ENCODE data around the gene RLN3. TPM values are rescaled to one million over a fixed set of nuclear protein-coding genes. Genes with fewer than 3 reads are reported as not detected.

RLN3 gene
- total RNA-seq, 1 donor from 2014 or later: not detected

DNA sequence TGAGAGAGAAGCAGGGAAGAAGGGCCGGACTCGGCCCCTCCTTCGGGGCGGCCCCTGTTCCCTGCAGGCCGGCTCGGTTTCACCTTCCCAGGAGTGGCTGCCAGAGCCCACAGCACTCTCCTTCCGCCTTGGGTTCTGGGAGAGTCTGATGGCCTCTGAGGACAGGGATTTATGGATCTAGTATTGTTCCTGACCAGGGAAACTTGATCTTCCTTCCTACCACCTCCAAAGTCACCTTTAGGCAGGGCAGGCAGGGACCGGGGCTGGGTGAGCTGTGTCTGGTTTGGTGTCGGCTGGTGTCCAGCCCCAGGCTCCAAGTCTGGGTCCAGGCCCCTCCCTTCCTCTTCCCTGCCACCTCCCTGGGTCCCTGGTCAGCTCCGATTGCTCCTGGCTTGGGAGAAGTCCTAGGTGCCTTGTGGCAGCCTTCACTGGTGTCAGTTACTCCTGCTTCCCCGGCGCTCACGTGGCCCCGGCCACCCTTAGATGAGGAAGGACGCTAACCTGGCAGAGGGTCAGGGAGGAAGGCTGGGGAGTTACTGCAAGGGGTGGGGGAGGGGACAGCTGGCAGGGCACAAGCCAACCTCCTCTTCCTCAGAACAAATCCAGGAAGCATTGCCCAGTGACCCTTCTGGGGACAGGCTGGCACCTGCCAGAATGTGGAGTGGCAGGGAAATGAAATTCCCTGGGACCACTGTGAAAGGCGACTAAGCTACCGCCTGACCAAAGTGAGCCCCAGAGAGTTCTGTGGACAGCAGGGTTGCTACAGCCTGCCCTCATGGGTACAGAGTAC, 40.7 kb upstream of the RLN3 start:
- no peak for DNase-seq (ENCODE audit: extremely low spot score, unreplicated experiment)
- Mint-ChIP-seq H3K9me3 (ENCODE audit: unreplicated experiment) (no peaks in the 10 kb centered on the region), H3K27me3 (ENCODE audit: unreplicated experiment) (no peaks in the 10 kb centered on the region), H3K4me3 (ENCODE audit: unreplicated experiment) (peak overlapping the region; percentile 32), H3K4me1 (ENCODE audit: unreplicated experiment) (peaks cover 16% of the 10 kb centered on the region), H3K36me3 (ENCODE audit: unreplicated experiment) (peaks cover 18% of the 10 kb centered on the region), H3K27ac (ENCODE audit: unreplicated experiment) (peak overlapping the region; percentile 80)
- TF ChIP-seq, protein P1, sequence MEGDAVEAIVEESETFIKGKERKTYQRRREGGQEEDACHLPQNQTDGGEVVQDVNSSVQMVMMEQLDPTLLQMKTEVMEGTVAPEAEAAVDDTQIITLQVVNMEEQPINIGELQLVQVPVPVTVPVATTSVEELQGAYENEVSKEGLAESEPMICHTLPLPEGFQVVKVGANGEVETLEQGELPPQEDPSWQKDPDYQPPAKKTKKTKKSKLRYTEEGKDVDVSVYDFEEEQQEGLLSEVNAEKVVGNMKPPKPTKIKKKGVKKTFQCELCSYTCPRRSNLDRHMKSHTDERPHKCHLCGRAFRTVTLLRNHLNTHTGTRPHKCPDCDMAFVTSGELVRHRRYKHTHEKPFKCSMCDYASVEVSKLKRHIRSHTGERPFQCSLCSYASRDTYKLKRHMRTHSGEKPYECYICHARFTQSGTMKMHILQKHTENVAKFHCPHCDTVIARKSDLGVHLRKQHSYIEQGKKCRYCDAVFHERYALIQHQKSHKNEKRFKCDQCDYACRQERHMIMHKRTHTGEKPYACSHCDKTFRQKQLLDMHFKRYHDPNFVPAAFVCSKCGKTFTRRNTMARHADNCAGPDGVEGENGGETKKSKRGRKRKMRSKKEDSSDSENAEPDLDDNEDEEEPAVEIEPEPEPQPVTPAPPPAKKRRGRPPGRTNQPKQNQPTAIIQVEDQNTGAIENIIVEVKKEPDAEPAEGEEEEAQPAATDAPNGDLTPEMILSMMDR (IDR thresholded peaks at IDR 0.05): no peak

DNA sequence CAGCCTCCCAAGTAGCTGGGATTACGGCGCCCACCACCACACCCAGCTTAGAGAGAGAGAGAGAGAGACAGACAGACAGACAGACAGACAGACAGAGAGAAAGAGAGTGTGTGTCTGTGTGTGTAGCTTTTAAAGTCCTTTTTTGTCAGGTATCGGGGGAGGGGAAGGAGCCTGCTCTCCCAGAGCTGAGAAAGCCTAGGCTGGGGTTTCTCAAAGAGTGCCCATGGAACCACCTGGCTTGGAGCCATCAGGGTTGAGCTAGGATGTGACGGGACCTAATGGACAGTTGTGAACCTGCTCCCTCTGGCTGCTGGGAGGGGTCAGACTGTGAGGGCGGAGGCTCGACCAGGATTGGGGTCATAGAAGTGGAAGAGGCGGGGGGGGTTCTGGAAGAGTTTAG, 38.5 kb upstream of the RLN3 start:
- H3K9me3 Mint-ChIP-seq (ENCODE audit: unreplicated experiment): no peaks in the 10 kb centered on the region
- no peaks in the 10 kb centered on the region for H3K27me3 Mint-ChIP-seq (ENCODE audit: unreplicated experiment)
- H3K27ac Mint-ChIP-seq (ENCODE audit: unreplicated experiment): no peak overlapping the region
- TF ChIP-seq, protein P1 (IDR thresholded peaks at IDR 0.05): no peak
- peaks cover 16% of the 10 kb centered on the region for H3K4me1 Mint-ChIP-seq (ENCODE audit: unreplicated experiment)
- DNase-seq (ENCODE audit: extremely low spot score, unreplicated experiment): no peak
- no peak overlapping the region for H3K4me3 Mint-ChIP-seq (ENCODE audit: unreplicated experiment)
- peaks cover 21% of the 10 kb centered on the region for H3K36me3 Mint-ChIP-seq (ENCODE audit: unreplicated experiment)

DNA sequence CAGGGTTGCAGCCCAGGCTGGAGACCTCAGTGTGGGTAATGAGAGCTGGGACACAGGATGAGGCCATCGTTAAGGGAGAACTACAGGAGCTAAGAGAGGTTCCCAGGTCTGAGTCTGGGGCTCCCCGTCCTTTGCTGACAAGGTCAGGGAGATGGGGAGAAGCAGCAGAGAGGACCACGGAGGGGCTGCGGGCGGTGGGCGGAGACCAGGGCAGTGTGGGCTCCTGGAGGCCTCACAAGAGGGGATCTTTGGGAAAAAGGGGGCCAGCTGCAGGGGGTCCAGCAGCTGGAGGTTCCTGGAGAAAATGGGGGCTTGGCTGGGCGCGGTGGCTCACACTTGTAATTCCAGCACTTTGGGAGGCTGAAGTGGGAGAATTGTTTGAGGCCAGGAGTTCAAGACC, 37.9 kb upstream of the RLN3 start:
- no peak for DNase-seq (ENCODE audit: extremely low spot score, unreplicated experiment)
- no peak overlapping the region for H3K4me3 Mint-ChIP-seq (ENCODE audit: unreplicated experiment)
- peaks cover 21% of the 10 kb centered on the region for H3K36me3 Mint-ChIP-seq (ENCODE audit: unreplicated experiment)
- no peaks in the 10 kb centered on the region for H3K9me3 Mint-ChIP-seq (ENCODE audit: unreplicated experiment)
- peaks cover 16% of the 10 kb centered on the region for H3K4me1 Mint-ChIP-seq (ENCODE audit: unreplicated experiment)
- no peaks in the 10 kb centered on the region for H3K27me3 Mint-ChIP-seq (ENCODE audit: unreplicated experiment)
- no peak overlapping the region for H3K27ac Mint-ChIP-seq (ENCODE audit: unreplicated experiment)
- TF ChIP-seq, protein P1 (IDR thresholded peaks at IDR 0.05): no peak

DNA sequence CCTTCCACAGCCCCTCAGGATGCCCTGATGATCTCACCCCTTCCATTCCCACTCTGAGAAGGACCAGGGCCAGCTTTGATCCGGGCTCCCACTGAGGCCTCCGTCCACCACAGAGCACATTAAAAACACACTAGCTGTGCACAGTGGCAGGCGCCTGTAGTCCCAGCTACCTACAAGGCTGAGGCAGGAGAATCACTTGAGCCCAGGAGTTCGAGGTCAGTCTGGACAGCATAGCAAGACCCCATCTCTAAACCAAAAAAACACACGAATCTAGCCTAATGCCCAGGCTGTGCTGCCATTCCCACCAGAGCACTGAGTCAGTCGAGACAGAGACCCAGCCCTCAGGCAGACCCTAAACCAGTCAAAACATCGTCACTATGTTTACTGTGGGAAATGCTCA, 35.9 kb upstream of the RLN3 start:
- peaks cover 21% of the 10 kb centered on the region for H3K36me3 Mint-ChIP-seq (ENCODE audit: unreplicated experiment)
- no peaks in the 10 kb centered on the region for H3K9me3 Mint-ChIP-seq (ENCODE audit: unreplicated experiment)
- peaks cover 4% of the 10 kb centered on the region for H3K4me1 Mint-ChIP-seq (ENCODE audit: unreplicated experiment)
- no peak overlapping the region for H3K4me3 Mint-ChIP-seq (ENCODE audit: unreplicated experiment)
- no peak overlapping the region for H3K27ac Mint-ChIP-seq (ENCODE audit: unreplicated experiment)
- no peak for DNase-seq (ENCODE audit: extremely low spot score, unreplicated experiment)
- H3K27me3 Mint-ChIP-seq (ENCODE audit: unreplicated experiment): no peaks in the 10 kb centered on the region
- TF ChIP-seq, protein P1 (IDR thresholded peaks at IDR 0.05): no peak

DNA sequence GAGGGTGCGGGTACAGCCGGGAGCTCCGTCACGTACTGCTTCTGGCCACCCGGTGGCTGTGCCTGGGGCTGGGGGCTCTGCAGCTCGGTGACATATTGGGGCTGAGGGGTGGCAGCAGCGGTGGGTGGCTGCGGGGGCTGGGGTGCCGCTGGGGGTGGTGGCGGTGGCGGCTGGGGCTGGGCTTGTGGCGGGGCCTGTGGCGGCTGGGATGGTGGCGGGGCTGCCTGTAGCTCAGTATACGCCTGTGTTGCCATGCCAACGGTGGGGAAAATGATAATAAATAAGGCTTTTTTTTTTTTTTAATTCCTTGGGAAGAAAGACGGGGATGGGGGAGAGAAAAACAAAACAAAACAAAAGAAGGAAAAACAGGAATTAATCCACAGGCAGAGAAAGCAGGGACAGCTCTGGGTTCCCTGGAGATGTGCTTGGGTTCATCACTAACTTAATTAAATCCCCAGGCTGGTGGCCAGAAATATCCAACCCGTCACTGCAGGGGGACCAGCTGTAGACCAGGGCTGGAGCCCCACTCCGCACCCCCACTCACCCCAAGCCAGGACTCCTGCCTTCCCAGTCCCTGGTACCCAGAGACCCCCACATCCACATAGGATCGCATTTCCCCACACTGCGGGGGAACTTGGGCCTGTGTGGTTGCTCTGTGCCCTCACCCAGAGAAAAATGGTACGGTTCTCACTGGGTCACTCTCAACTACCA, 34.2 kb upstream of the RLN3 start:
- DNase-seq (ENCODE audit: extremely low spot score, unreplicated experiment): no peak
- Mint-ChIP-seq H3K9me3 (ENCODE audit: unreplicated experiment) (no peaks in the 10 kb centered on the region), H3K4me3 (ENCODE audit: unreplicated experiment) (no peak overlapping the region), H3K36me3 (ENCODE audit: unreplicated experiment) (peaks cover 20% of the 10 kb centered on the region), H3K27me3 (ENCODE audit: unreplicated experiment) (no peaks in the 10 kb centered on the region), H3K4me1 (ENCODE audit: unreplicated experiment) (no peaks in the 10 kb centered on the region), H3K27ac (ENCODE audit: unreplicated experiment) (no peak overlapping the region)
- TF ChIP-seq, protein P1 (IDR thresholded peaks at IDR 0.05): no peak

Measured in osteocyte (in vitro differentiated cells).